Liver (tissue), 3 donors: ENCODE results near the gene ATG9B.

Experiments used
- RAD21 ChIP-seq, 2 donors: IDR thresholded peaks; 2 replicates each; pipeline ENCODE4 v1.6.1; 2016; ENCODE audit warnings: antibody characterized with exemption in 2 of 2, mild to moderate bottlenecking in 2 of 2
- RXRA ChIP-seq, 2 donors: IDR thresholded peaks; 2 replicates each; pipeline ENCODE4 v1.6.1; 2017 to 2018; ENCODE audit warnings: antibody characterized with exemption in 2 of 2, mild to moderate bottlenecking in 1 of 2
- SP1 ChIP-seq: IDR thresholded peaks from 2 replicates; pipeline ENCODE4 v1.6.1; 2018; ENCODE audit warnings: antibody characterized with exemption, mild to moderate bottlenecking
- YY1 ChIP-seq: IDR thresholded peaks from 2 replicates; pipeline ENCODE4 v1.6.1; 2016; ENCODE audit warnings: antibody characterized with exemption, mild to moderate bottlenecking
- TF ChIP-seq, protein P1 (sequence below): fragments of 150-350 bp; IDR thresholded peaks from 2 replicates; pipeline ENCODE4 v1.5.1; 2017; ENCODE audit warnings: improper control_type of control experiment, low read depth, low read length; ENCODE audit not compliant: missing input control
- TF ChIP-seq, protein P2 (sequence below): IDR thresholded peaks from 2 replicates; pipeline ENCODE4 v1.6.1; 2016; ENCODE audit warnings: antibody characterized with exemption, mild to moderate bottlenecking
- donor health status: healthy.
- donor health status: healthy.

DNA sequence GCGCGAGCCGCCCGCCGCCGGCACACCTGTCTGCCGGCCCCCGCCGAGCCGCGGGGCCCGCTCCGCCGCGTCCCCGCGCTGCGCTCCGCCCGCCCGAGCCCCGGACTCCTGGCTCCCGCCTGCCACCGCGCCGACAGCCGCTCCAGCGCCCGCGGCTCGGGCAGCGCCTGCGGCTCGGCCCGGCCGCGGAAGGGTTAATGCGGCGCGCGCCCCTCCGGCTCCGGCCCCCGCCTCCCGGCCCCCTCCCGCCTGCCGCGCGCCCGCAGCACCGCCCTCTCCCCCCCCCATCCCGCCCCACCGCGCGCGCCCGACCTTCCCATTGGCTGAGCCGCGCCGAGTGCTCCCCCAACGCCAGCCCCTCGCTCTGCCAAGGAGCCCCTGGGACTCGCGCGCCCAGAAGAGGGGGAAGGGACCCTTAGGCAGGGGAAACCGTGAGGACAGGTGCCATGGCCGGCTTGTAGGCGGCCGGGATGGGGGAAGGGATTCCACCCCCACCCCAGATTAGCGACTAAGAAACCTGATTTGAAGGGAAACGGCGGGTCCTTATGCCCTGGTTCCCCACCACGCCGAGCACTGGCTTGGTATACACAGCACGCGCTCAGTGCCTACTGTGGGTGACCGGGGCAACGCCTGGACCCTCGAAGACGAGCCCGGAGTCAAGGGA, 46.0 kb downstream of the ATG9B start, which contains the start of gene KCNH2:
- TF ChIP-seq, protein P1, sequence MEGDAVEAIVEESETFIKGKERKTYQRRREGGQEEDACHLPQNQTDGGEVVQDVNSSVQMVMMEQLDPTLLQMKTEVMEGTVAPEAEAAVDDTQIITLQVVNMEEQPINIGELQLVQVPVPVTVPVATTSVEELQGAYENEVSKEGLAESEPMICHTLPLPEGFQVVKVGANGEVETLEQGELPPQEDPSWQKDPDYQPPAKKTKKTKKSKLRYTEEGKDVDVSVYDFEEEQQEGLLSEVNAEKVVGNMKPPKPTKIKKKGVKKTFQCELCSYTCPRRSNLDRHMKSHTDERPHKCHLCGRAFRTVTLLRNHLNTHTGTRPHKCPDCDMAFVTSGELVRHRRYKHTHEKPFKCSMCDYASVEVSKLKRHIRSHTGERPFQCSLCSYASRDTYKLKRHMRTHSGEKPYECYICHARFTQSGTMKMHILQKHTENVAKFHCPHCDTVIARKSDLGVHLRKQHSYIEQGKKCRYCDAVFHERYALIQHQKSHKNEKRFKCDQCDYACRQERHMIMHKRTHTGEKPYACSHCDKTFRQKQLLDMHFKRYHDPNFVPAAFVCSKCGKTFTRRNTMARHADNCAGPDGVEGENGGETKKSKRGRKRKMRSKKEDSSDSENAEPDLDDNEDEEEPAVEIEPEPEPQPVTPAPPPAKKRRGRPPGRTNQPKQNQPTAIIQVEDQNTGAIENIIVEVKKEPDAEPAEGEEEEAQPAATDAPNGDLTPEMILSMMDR: no peak
- no peak for TF ChIP-seq RAD21 (IDR thresholded peaks at IDR 0.05)
- TF ChIP-seq RXRA (IDR thresholded peaks at IDR 0.05): no peak
- no peak for TF ChIP-seq YY1
- TF ChIP-seq, protein P2, sequence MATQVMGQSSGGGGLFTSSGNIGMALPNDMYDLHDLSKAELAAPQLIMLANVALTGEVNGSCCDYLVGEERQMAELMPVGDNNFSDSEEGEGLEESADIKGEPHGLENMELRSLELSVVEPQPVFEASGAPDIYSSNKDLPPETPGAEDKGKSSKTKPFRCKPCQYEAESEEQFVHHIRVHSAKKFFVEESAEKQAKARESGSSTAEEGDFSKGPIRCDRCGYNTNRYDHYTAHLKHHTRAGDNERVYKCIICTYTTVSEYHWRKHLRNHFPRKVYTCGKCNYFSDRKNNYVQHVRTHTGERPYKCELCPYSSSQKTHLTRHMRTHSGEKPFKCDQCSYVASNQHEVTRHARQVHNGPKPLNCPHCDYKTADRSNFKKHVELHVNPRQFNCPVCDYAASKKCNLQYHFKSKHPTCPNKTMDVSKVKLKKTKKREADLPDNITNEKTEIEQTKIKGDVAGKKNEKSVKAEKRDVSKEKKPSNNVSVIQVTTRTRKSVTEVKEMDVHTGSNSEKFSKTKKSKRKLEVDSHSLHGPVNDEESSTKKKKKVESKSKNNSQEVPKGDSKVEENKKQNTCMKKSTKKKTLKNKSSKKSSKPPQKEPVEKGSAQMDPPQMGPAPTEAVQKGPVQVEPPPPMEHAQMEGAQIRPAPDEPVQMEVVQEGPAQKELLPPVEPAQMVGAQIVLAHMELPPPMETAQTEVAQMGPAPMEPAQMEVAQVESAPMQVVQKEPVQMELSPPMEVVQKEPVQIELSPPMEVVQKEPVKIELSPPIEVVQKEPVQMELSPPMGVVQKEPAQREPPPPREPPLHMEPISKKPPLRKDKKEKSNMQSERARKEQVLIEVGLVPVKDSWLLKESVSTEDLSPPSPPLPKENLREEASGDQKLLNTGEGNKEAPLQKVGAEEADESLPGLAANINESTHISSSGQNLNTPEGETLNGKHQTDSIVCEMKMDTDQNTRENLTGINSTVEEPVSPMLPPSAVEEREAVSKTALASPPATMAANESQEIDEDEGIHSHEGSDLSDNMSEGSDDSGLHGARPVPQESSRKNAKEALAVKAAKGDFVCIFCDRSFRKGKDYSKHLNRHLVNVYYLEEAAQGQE: no peak
- TF ChIP-seq SP1: no peak
